Heart right ventricle (tissue), 16 donors: Measurements from ENCODE around the gene DHDDS. TPM values are rescaled to one million over a fixed set of nuclear protein-coding genes. Genes with fewer than 3 reads are reported as not detected.
A peak's percentile ranks its signal among the peaks of the same experiment; 100 is the strongest.

ENCODE experiments used
- ATAC-seq, 8 donors: fragments of 200-7000 bp; cut with Tn5 transposase; one replicate each; pipeline ENCODE4 v1.9.1; 2020; ENCODE audit warnings: mild to moderate bottlenecking in 8 of 8, moderate library complexity in 8 of 8, moderate number of reproducible peaks in 1 of 8
- DNase-seq, 2 donors: peaks; one replicate each; pipeline ENCODE4 v3.0.0-alpha.2; 2020
- H3K27ac ChIP-seq, 10 donors: fragments of 200-600 bp; sonication (generic) in 2 of 10; one replicate each; pipeline versions ENCODE4 v1.5.0 to v1.8.0; 2020 to 2022; ENCODE audit warnings: mild to moderate bottlenecking in 3 of 10
- H3K27me3 ChIP-seq, 7 donors: fragments of 200-600 bp; one replicate each; pipeline ENCODE4 v1.8.0; 2021 to 2022; ENCODE audit warnings: mild to moderate bottlenecking in 2 of 7
- H3K36me3 ChIP-seq, 9 donors: fragments of 200-600 bp; sonication (generic) in 1 of 9; one replicate each; pipeline versions ENCODE4 v1.5.0 to v1.8.0; 2020 to 2022; ENCODE audit warnings: mild to moderate bottlenecking in 2 of 9
- H3K4me1 ChIP-seq, 9 donors: fragments of 200-600 bp; sonication (generic) in 1 of 9; one replicate each; pipeline versions ENCODE4 v1.5.0 to v1.8.0; 2020 to 2022; ENCODE audit warnings: mild to moderate bottlenecking in 4 of 9
- H3K4me3 ChIP-seq, 10 donors: fragments of 200-600 bp; sonication (generic) in 2 of 10; one replicate each; pipeline versions ENCODE4 v1.5.0 to v1.8.0; 2020 to 2022; ENCODE audit warnings: mild to moderate bottlenecking in 7 of 10, moderate library complexity in 2 of 10
- H3K9me3 ChIP-seq, 11 donors: fragments of 200-600 bp in 10 of 11; sonication (generic) in 2 of 11; one replicate each; pipeline versions ENCODE4 v1.5.0 to v1.8.0; 2013 to 2022; ENCODE audit warnings: mild to moderate bottlenecking in 2 of 11, control low read depth in 1 of 11, moderate library complexity in 1 of 11
- CTCF ChIP-seq, 9 donors: fragments of 200-600 bp; sonication (generic) in 2 of 9; IDR thresholded peaks; one replicate each; pipeline versions ENCODE4 v1.5.0 to v1.8.0; 2021 to 2022; ENCODE audit warnings: antibody characterized with exemption in 9 of 9, mild to moderate bottlenecking in 5 of 9, moderate library complexity in 1 of 9
- WGBS, 2 donors: extraction: QIAGEN DNeasy Blood & Tissue Kit; methylation state at CpG; one replicate each; pipeline ENCODE4 v1.1.7; 2013; ENCODE audit warnings: inconsistent platforms in 1 of 2; 5-methylcytosine and 5-hydroxymethylcytosine counted together
- intact Hi-C, 10 donors: fragments of 100-400 bp; cut with DNase I; formaldehyde crosslinking; loops; one replicate each; pipeline versions ENCODE4 v1.11.1 to v1.14.2; 2022
- polyA plus RNA-seq, 2 donors: library from polyadenylated mRNA; stranded (reverse); fragments of 200-250 nt; gene quantifications; one replicate each; pipeline ENCODE4 v1.2.3, GENCODE V29; 2013
- total RNA-seq, 10 donors: library from RNA; stranded (reverse); fragmentation: NEBNext Ultra II Directional in 3 of 10; extraction: Animal tissue kit (Norgen Biotek cat#: 25700) in 3 of 10; gene quantifications; one replicate each; pipeline versions ENCODE4 v1.2.1 to v1.2.4, GENCODE V29; 2021 to 2023
- donor health status: Arrhythmogenic right ventricular cardiomyopathy.
- donor health status: ischemic (EF 13 %, LVEDD 7.1; RV severe dilation, severe dysfunction).
- donor health status: healthy with polysubstance abuse.
- donor health status: DM: no; HTN: yes; CAD: no.
- donor health status: DM: no; HTN: no; CAD: no.
- donor health status: ischemic (EF 25% LVEDD 6.9; RV normal size, moderate dysfunction).
- donor health status: ischemic (EF 25% LVEDD 5.7; RV mildly dilated, moderate dysfunction).
- donor health status: healthy.
- donor health status: DM: yes; HTN: yes; CAD: no.
- donor health status: Ischemic cardiomyopathy.
- donor health status: ischemic (EF 35%, LVEDD 5.7; RV mildly dilated, moderate dysfunction).
- donor health status: nonischemic (EF 11% LVEDD 7.7; RV severe dilation, severe dysfunction).
- donor health status: DM: yes; HTN: yes; CAD: no.
- donor health status: PGD.
- donor health status: ischemic (EF 29% LVEDD 5.4; RV normal size, mild dysfunction).
- donor health status: nonischemic (EF 23%, LVEDD 6.1; RV moderate dilation, normal function).

The DHDDS gene
- total and polyA plus RNA-seq, 12 donors, result 22.1 to 45.8 (median 31.6) TPM

GRCh38 chr1:26472320-26472900 lies 40.3 kb downstream of the DHDDS start, which contains the start of gene HMGN2:
Gene HMGN2 (plus strand): TSS chr1:26472440. CDS start chr1:26472613, 173 bp downstream.
- H3K27ac ChIP-seq, result peak within 1 kb of the TSS; percentile 95 to 100 (median 100)
- TF ChIP-seq CTCF (IDR thresholded peaks at IDR 0.05), result no peak
- whole genome bisulfite sequencing, 2 donors, result 0 to 1% methylated on average over 57 to 69 of the region's 69 CpGs
- no peaks in the 10 kb centered on the region for H3K9me3 ChIP-seq
- peaks cover 3 to 52% (median 35%) of the 10 kb centered on the region in 9 donors for H3K4me1 ChIP-seq
- no peaks in the 10 kb centered on the region for H3K27me3 ChIP-seq
- intact Hi-C loops, result loop anchor here in 2 of 10 donors (2.0 kb wide), 2 partner anchors 28 to 40 kb away; partner anchors contain the start of gene DHDDS (in 1 of the 2)
- H3K4me3 ChIP-seq, result peak within 1 kb of the TSS; percentile 69 to 100 (median 98)
- H3K36me3 ChIP-seq, result peaks cover 0 to 64% (median 36%) of the 10 kb centered on the region in 9 donors
- ATAC-seq, result peak; percentile 77 to 89 (median 84)
- peak; percentile 87 to 93 for DNase-seq

- 5 to 6% methylated on average over 62 to 68 of the region's 71 CpGs for WGBS, 2 donors
- H3K4me1 ChIP-seq, result peaks cover 3 to 52% (median 35%) of the 10 kb centered on the region in 9 donors
- TF ChIP-seq CTCF (IDR thresholded peaks at IDR 0.05), result no peak
- peak overlapping the region; percentile 95 to 100 (median 100) for H3K27ac ChIP-seq
- H3K36me3 ChIP-seq, result peaks cover 0 to 64% (median 35%) of the 10 kb centered on the region in 9 donors
- intact Hi-C loops, result loop anchor here in 2 of 10 donors (2.0 kb wide), 2 partner anchors 28 to 40 kb away; partner anchors contain the start of gene DHDDS (in 1 of the 2)
- H3K27me3 ChIP-seq, result no peaks in the 10 kb centered on the region
- H3K4me3 ChIP-seq, result peak overlapping the region; percentile 69 to 100 (median 98)
- DNase-seq (peak; percentile 95 to 98), ATAC-seq (peak; percentile 89 to 94 (median 92))
- no peaks in the 10 kb centered on the region for H3K9me3 ChIP-seq
Observed at GRCh38 chr1:26472901-26473845, 41.1 kb downstream of the DHDDS start.

DNA sequence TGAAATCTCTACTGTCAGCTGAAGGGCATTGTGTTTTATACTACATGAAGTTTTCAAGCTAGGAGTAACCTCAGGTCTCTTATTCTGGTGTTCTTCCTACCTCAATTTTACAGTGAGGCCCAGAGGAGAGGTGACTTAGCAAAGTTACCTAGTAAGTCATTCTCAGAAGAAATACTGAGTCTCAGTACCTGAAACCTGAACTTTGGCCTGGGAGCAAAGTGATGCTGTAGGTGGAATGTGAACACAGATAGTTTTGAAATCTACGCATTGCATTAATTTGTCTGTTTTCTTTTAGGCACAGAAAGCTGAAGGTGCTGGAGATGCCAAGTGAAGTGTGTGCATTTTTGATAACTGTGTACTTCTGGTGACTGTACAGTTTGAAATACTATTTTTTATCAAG lies 42.7 kb downstream of the DHDDS start:
- ATAC-seq (no peak), DNase-seq (no peak)
- WGBS, 2 donors, result 91 to 94% methylated on average over 1 of the region's 1 CpG
- Histone ChIP-seq H3K9me3 (no peaks in the 10 kb centered on the region), H3K4me3 (no peak overlapping the region), H3K27me3 (no peaks in the 10 kb centered on the region), H3K27ac (no peak overlapping the region), H3K36me3 (peaks cover 0 to 62% (median 36%) of the 10 kb centered on the region in 9 donors), H3K4me1 (peaks cover 3 to 42% (median 35%) of the 10 kb centered on the region in 9 donors)
- TF ChIP-seq CTCF (IDR thresholded peaks at IDR 0.05), result no peak
- intact Hi-C loops, result no loop called here

GRCh38 chr1:26475989-26476388 lies 43.9 kb downstream of the DHDDS start:
- H3K4me3 ChIP-seq, result no peak overlapping the region
- H3K27me3 ChIP-seq, result no peaks in the 10 kb centered on the region
- H3K9me3 ChIP-seq, result no peaks in the 10 kb centered on the region
- no peak overlapping the region for H3K27ac ChIP-seq
- intact Hi-C loops, result no loop called here
- H3K36me3 ChIP-seq, result peaks cover 0 to 69% (median 36%) of the 10 kb centered on the region in 9 donors
- peaks cover 3 to 30% (median 24%) of the 10 kb centered on the region in 9 donors for H3K4me1 ChIP-seq
- TF ChIP-seq CTCF (IDR thresholded peaks at IDR 0.05), result no peak
- DNase-seq (no peak), ATAC-seq (no peak)
- WGBS, 2 donors, result 90 to 94% methylated on average over 3 of the region's 3 CpGs
